GM19351 (cell line): ENCODE measurements around the gene SLC44A5.
"Not testable (repeated sequence)": the region's sequence is repeated elsewhere in the genome, so short reads cannot be mapped to it uniquely, and the experiment has no call there.

ENCODE experiments used
- ATAC-seq: cut with Tn5 transposase; IDR thresholded peaks from one replicate; pipeline ENCODE4 v1.9.1; 2021; ENCODE audit warnings: mild to moderate bottlenecking, moderate library complexity; ENCODE audit not compliant: unreplicated experiment

Gene SLC44A5

DNA sequence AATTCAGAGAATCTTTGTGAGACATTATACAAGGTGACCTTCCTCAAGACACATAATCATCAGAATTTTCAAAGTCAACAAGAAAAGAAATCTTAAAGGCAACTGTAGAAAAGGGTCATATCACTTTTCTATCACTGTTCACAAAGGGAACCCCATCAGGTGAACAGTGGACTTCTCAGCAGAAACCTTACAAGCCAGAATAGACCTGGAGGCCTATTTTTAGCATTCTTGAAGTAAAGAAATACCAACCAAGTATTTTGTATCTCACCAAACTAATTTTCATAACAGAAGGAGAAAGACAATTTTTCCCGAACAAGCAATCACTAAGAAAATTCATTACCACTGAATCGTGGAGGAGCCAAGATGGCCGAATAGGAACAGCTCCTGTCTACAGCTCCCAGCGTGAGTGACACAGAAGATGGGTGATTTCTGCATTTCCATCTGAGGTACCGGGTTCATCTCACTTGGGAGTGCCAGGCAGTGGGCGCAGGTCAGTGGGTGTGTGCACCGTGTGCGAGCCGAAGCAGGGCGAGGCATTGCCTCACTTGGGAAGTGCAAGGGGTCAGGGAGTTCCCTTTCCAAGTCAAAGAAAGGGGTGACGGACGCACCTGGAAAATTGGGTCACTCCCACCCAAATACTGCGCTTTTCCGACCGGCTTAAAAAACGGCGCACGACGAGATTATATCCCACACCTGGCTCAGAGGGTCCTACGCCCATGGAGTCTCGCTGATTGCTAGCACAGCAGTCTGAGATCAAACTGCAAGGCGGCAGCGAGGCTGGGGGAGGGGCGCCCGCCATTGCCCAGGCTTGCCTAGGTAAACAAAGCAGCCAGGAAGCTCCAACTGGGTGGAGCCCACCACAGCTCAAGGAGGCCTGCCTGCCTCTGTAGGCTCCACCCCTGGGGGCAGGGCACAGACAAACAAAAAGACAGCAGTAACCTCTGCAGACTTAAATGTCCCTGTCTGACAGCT lies 235.2 kb downstream of the SLC44A5 start:
- not testable (repeated sequence) for ATAC-seq

- no peak for ATAC-seq
Observed at GRCh38 chr1:75373542-75374159, 237.3 kb downstream of the SLC44A5 start.

DNA sequence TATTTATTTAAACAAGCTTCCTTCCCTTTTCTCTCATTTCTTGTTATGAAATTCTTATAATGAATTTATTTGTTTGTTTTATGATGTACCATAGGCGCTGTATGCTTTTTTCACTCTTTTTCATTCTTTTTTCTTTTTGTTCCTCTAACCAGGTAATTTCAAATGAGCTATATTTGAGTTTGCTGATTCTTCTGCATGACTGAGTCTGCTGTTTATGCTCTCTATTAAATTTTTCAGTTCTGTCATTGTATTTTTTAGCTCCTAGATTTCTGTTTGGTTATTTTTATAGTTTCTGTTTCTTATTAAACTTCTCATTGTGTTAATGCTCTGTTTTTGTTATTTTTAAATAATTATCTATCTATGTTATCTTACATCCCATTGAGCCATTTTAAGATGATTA lies 244.3 kb downstream of the SLC44A5 start:
- no peak for ATAC-seq

GRCh38 chr1:75361260-75361659 lies 249.7 kb downstream of the SLC44A5 start:
- ATAC-seq = no peak

DNA sequence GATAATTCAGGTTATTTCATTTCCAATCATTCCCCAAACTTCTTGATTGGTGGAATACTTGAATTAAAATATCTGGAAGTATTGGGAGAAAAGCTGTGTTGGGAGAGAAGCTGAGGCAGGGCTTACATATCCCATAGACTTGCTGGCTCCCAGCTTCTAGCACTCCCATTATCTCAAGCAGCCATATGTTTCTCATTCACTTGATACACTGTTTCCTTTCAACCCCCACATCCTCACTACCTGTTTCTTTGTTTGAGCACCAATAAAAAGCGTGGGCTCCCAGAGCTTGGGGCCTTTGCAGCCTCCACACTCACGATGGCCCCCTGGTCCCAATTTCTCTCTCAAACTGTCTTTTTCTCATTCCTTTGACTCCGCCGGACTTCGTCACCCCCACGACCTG lies 256.6 kb downstream of the SLC44A5 start:
- not testable (repeated sequence) for ATAC-seq

DNA sequence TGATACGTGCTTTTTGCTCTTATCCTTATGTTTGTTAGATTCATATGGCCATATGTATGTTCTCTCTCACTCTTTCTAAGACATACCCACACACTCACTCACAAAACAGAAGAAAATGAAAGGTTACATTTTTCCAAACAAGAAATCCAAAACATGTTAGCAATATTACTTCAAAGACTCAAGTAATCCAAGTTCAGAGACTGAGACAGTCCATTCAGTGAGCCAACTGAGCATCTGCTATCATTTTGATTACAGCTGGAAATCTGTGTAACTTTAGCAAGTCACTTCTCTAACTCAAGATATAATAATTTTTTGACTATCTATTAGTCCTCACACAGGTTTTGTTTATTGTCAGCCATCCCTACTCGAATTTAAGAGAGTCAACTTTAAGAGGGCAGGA lies 257.9 kb downstream of the SLC44A5 start:
- ATAC-seq = no peak

DNA sequence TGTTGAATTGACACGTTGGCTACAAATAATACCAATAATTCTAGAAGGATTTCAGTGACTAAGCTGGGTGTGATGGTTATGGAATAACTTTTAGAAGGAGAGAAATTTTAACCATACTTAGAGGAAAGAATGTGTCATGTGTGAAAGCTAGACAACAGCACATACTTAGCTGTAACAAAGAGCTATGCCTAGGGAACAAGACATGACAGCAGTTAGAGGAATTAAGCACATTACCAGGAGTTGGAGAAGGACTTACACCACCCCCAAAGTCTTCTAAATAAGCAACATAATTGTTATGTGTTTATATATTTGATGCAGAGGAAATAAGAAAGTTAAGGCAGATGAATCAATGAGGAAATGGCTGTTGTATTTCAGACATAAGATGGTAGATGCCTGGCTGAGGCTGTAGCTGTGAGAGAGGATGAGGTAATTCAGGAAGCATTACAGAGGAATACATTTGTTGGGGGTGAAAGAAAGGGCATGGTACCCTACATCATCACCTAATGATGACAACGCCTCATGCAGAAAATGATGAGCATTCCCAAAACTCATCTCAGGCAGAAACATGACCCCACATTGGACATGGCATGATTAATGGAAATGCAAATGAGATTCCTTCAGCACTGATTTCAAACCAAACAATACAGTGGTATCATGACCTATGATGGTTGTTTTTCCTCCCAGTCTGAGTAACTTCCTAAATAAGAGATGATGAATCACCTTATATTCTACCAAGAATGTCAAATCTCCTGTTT lies 265.2 kb downstream of the SLC44A5 start:
- ATAC-seq = no peak

DNA sequence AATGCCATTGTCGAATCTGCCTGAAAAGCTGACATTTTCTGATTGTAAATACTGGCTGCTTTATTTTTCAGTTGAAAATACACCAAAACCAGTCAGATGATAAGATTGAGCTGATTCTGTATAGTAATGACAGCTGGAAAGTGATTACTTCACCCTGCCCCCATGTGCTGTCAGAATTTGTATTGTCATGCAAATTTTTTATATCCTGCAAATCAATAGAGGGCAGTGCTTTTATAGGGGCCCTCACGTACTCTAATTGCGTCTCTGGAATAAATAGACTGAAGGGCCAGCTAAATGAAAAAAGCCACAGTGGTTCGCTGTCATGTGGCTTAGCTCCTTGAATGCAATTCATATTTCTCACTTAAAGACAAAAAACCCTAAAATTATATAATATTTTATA lies 268.1 kb downstream of the SLC44A5 start:
- no peak for ATAC-seq

GRCh38 chr1:75341537-75341936 lies 269.4 kb downstream of the SLC44A5 start:
- ATAC-seq = peak; percentile 64

DNA sequence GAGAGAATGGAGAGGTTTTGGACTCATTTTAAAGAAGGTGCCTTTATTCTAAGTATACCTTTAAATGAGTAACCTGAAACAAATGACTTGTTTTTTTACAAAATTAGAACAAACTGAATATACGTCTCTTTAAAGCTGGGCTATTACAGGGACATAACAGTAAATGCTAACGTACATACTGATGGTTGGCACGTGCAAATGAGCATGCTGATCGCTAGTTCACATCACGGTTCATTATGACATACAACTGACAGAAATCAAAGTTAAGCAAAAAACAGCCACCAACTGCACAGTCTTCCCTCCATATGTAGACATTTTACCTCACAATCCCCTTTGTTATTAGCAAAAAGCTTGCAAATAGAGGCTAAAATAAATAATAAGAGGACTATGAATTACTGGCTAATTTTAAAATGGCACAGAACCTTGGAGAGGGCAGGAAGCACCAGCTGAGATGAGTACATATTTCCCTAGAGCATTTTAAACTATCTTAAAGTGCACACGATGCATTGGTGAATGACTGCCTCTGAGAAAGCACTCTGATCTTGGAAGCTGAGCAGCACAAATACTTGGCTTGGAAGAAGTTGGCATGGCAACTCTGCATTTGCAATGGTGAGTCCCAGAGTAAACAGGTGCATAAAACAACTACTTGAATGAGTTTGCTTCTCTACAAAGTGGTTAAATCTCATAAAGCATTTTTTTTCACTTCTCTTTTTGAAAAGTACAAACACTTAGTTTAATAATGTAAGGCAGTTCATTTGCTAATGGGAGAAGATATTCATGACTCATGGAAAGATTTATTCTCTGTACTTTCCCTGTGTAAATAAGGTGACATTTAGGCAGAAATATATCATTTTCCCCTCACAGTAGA lies 272.1 kb downstream of the SLC44A5 start:
- peak; percentile 78 for ATAC-seq

DNA sequence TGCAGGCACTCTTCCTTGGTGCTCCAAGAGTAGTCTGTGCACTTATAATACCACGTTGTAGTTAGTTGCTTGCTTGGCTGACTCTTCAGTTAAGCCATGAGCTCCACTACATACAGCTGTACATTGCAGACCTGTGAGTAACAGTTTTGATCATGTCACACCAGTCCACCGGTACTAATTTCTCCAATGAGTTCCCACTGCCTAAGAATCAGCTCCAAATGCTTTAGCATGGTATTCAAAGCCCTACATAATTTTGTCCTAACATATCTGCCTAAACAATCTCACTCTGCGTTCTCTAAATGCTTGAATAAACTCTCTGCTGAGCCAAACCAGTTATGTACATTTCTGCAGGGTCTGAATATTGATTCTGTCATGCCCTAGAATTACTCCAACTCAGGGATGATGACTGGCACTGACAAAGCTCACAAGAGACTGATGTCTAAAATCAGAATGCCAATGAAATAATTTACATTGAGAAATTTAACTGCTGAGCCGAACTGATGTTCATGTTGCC lies 276.0 kb downstream of the SLC44A5 start:
- ATAC-seq = no peak

DNA sequence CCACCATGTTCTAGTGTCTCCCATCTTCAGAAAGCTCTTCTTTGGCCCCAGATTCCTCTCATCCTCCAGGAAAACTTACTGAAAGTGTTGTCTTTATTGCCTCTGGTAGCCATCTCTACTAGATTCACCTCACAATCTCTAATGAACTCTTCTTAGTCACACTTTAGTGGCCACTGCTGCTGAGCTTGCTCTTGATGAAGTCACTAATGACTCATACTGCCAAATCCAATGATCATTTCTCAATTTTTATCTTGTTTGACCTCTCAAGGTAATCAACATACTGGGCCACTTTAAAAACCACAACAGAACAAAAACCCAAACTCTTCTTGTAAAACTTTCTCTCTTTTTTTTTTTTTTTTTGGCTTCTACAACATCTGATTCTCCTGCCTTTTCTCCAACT lies 280.3 kb downstream of the SLC44A5 start:
- peak; percentile 39 for ATAC-seq

GRCh38 chr1:75328691-75329090 lies 282.2 kb downstream of the SLC44A5 start:
- no peak for ATAC-seq

DNA sequence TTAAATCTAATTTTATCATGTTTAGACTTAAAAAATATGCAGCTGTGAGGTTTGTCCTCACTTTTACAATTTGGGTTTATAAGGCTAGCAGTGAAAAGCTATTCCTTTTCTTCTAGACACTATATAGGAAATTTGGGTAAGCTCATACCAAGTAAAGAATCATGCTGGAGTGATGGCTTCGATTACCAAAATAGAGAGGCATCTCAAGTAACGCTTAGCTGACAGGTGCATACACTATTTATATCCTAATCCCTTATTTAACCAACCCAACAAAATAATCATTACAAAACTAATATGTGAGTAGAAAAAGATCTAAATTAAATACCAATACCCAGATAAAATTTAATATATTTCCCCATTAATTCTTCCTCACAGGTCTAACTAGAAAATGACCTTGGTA lies 283.5 kb downstream of the SLC44A5 start:
- ATAC-seq = no peak

DNA sequence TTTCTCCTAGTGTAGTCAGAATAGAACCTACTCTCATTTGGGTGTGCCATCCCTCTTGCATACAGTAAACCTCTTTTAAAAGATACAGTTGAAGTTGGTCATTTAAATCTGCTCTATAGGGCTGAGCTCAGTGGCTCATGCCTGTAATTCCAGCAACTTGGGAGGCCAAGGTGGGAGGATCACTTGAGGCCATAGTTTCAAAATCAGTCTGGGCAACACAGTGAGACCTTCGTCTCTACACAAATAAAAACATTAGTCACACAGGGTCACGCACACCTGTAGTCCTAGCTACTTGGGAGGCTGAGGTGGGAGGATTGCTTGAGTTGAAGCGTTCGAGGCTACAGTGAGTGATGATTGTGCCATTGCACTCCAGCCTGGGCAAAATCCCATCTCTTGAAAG lies 292.9 kb downstream of the SLC44A5 start:
- ATAC-seq = no peak

DNA sequence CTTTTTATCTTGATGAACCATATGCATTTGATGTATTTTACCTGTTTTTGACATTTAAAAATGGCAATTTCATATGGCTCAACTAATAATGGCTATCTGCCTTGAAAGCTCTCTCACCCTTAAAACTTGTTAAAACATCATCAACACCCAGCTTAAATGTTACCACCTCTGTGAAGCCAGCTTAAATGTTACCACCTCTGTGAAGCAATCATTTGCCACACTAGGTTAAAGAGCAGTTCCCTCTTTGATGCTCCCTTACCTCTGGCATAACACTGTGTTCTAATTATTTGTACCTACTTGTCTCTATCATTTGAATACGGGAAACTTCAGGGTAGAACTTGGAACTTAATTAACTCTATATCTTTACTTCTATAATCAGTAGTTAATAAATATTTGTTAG lies 294.7 kb downstream of the SLC44A5 start:
- no peak for ATAC-seq

- ATAC-seq = no peak
Observed at GRCh38 chr1:75312620-75313019, 298.3 kb downstream of the SLC44A5 start.

- ATAC-seq = no peak
Observed at GRCh38 chr1:75310067-75310466, 300.8 kb downstream of the SLC44A5 start.

DNA sequence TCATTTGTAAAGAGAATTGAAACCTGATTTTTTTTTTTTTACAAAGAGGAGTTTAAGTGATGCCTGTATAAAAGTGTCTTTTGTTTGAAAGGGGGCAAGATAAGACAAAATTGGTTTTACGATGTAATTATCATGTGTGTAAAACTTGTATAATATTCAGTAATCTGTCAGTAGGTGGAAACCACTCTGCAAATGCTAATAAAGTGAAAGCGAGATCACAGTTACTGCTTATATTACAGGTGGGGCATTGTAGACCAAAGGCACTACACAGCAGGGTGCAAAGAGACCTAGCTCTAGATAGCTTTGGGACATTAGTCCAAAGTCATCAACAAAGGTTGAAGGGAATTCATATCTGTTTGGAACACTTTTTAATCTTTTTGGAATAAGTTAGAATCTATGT lies 302.5 kb downstream of the SLC44A5 start:
- no peak for ATAC-seq

DNA sequence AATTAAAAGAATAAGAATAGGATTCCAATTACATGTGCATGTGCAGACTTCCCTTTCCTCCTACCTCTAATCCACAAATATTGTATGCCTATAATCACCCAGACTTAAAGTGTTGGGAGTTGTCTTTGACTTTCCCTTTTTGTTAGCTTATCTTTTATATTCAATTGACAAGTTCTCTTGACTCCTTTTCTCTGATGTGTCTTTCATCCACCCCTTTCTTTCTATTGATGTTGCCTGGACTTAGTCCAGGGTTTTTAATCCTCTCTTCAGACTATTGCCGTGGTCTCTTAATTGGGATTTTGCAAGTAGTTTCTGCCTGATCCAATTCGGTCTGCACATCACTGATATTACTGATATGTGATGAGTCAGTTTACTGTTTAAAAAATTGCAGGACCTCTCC lies 305.9 kb downstream of the SLC44A5 start:
- no peak for ATAC-seq
